OCI-LY7 (cell line): Measurements from ENCODE around the gene ESYT2. TPM values are rescaled to one million over a fixed set of nuclear protein-coding genes. Genes with fewer than 3 reads are reported as not detected.
"Not testable (repeated sequence)": the region's sequence is repeated elsewhere in the genome, so short reads cannot be mapped to it uniquely, and the experiment has no call there.

Experiments used
- BruUV-seq: library from RNA; stranded (reverse); fragments of 400-500 nt; replicated peaks from 2 replicates; lab custom pipeline; 2021; lab: Mats Ljungman, UMichigan
- CTCF ChIA-PET: fragments of 300-600 bp; sonication (Branson Sonifier 250); formaldehyde crosslinking; loops from one replicate; lab custom pipeline; 2022; ENCODE audit warnings: antibody characterized with exemption; ENCODE audit not compliant: unreplicated experiment; lab: Charles Lee
- POLR2A ChIA-PET: fragments of 300-600 bp; sonication (Branson Sonifier 250); formaldehyde crosslinking; loops from one replicate; lab custom pipeline; 2022; ENCODE audit warnings: antibody characterized with exemption; lab: Charles Lee
- DNase-seq: peaks from one replicate; pipeline ENCODE4 v3.0.0-alpha.2; 2015; ENCODE audit warnings: low spot score
- H2AFZ ChIP-seq: fragments of 200-600 bp; sonication (generic), shearing (Covaris generic); 2 replicates; pipeline ENCODE4 v1.6.1; 2014; ENCODE audit warnings: mild to moderate bottlenecking, antibody characterized with exemption, low read length, moderate library complexity
- H3K27ac ChIP-seq: fragments of 200-600 bp; sonication (generic); 2 replicates; pipeline ENCODE4 v1.5.1; 2014; ENCODE audit warnings: mixed run types, low read depth, mild to moderate bottlenecking, moderate library complexity, low read length, inconsistent platforms; ENCODE audit not compliant: poor library complexity, severe bottlenecking
- H3K36me3 ChIP-seq: fragments of 200-600 bp; sonication (generic); 2 replicates; pipeline ENCODE4 v1.6.1; 2014; ENCODE audit warnings: mild to moderate bottlenecking, antibody characterized with exemption, low read length, moderate library complexity, mixed read lengths; ENCODE audit not compliant: insufficient read depth
- H3K4me1 ChIP-seq: fragments of 200-600 bp; sonication (generic); 2 replicates; pipeline ENCODE4 v1.5.1; 2014; ENCODE audit warnings: mild to moderate bottlenecking, low read length; ENCODE audit not compliant: insufficient read depth, poor library complexity, severe bottlenecking
- H3K4me2 ChIP-seq: fragments of 200-600 bp; sonication (generic); 2 replicates; pipeline ENCODE4 v1.6.1; 2014; ENCODE audit warnings: mild to moderate bottlenecking, low read length
- H3K4me3 ChIP-seq: fragments of 200-600 bp; sonication (generic); 2 replicates; pipeline ENCODE4 v1.5.1; 2014; ENCODE audit warnings: mild to moderate bottlenecking, low read depth, low read length; ENCODE audit not compliant: poor library complexity, severe bottlenecking
- H3K79me2 ChIP-seq: fragments of 200-600 bp; sonication (generic); 2 replicates; pipeline ENCODE4 v1.6.1; 2016; ENCODE audit warnings: low read depth, mild to moderate bottlenecking, low read length, moderate library complexity, mixed read lengths; ENCODE audit not compliant: insufficient read depth
- H3K9me2 ChIP-seq: fragments of 200-600 bp; sonication (generic); 2 replicates; pipeline ENCODE4 v1.6.1; 2016; ENCODE audit warnings: mild to moderate bottlenecking, low read length, mixed read lengths; ENCODE audit not compliant: insufficient read depth
- H3K9me3 ChIP-seq: fragments of 200-600 bp; sonication (generic); 2 replicates; pipeline ENCODE4 v1.6.1; 2014; ENCODE audit warnings: mild to moderate bottlenecking, mixed run types, low read length, mixed read lengths
- H4K20me1 ChIP-seq: fragments of 200-600 bp; sonication (generic); 2 replicates; pipeline ENCODE4 v1.6.1; 2014; ENCODE audit warnings: mild to moderate bottlenecking, antibody characterized with exemption, low read length, moderate library complexity, mixed read lengths; ENCODE audit not compliant: insufficient read depth
- EZH2phosphoT487 ChIP-seq: fragments of 200-600 bp; sonication (generic); IDR thresholded peaks from 2 replicates; pipeline ENCODE4 v1.6.1; 2018; ENCODE audit warnings: low read depth, borderline replicate concordance, mild to moderate bottlenecking, mixed run types, antibody characterized with exemption, low read length, moderate library complexity, mixed read lengths
- intact Hi-C: fragments of 100-400 bp; cut with micrococcal nuclease; formaldehyde crosslinking; loops from one replicate; pipeline ENCODE4 v1.10.0; 2022; ENCODE audit not compliant: unreplicated experiment
- total RNA-seq, 2 experiments: library from RNA; depleted of rRNA in 1 of 2; stranded (reverse); fragments of >200 nt in 1 of 2; shearing (Covaris generic) in 1 of 2; gene quantifications; 2 replicates each; pipeline ENCODE4 v1.2.3, GENCODE V29; 2014 to 2022
- TF ChIP-seq, protein P1 (sequence below): fragments of 200-600 bp; sonication (generic); conservative IDR thresholded peaks from 2 replicates; pipeline ENCODE4 v1.5.1; 2014; ENCODE audit warnings: mild to moderate bottlenecking, antibody characterized with exemption, low read length, moderate library complexity, mixed read lengths

ESYT2 gene
- total RNA-seq, 2 experiments from 2014 or later, result 24.2 to 33.7 TPM

- Histone ChIP-seq H3K4me1 (no peaks in the 10 kb centered on the region), H3K4me3 (no peak overlapping the region), H3K9me2 (no peaks in the 10 kb centered on the region), H2AFZ (no peak overlapping the region), H3K27ac (no peak overlapping the region), H3K9me3 (no peaks in the 10 kb centered on the region), H4K20me1 (no peaks in the 10 kb centered on the region), H3K79me2 (no peaks in the 10 kb centered on the region), H3K36me3 (no peaks in the 10 kb centered on the region), H3K4me2 (no peak overlapping the region)
- CTCF ChIA-PET, result interaction anchor here (1.4 kb wide), 1 partner anchor 9 kb away, joined by 22 read pairs; the partner anchor contains the start of gene DYNC2I1
- DNase-seq, result no peak
- no TSS peak for BruUV-seq
- intact Hi-C loops, result no loop called here
- TF ChIP-seq EZH2phosphoT487, result no peak
- TF ChIP-seq, protein P1, sequence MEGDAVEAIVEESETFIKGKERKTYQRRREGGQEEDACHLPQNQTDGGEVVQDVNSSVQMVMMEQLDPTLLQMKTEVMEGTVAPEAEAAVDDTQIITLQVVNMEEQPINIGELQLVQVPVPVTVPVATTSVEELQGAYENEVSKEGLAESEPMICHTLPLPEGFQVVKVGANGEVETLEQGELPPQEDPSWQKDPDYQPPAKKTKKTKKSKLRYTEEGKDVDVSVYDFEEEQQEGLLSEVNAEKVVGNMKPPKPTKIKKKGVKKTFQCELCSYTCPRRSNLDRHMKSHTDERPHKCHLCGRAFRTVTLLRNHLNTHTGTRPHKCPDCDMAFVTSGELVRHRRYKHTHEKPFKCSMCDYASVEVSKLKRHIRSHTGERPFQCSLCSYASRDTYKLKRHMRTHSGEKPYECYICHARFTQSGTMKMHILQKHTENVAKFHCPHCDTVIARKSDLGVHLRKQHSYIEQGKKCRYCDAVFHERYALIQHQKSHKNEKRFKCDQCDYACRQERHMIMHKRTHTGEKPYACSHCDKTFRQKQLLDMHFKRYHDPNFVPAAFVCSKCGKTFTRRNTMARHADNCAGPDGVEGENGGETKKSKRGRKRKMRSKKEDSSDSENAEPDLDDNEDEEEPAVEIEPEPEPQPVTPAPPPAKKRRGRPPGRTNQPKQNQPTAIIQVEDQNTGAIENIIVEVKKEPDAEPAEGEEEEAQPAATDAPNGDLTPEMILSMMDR, result no peak
- POLR2A ChIA-PET, result no interaction called here
Observed at GRCh38 chr7:158864833-158865232, 35.5 kb upstream of the ESYT2 start.

GRCh38 chr7:158864507-158864820 is 35.2 kb upstream of the ESYT2 start:
- intact Hi-C loops, result no loop called here
- Histone ChIP-seq H2AFZ (no peak overlapping the region), H3K4me2 (no peak overlapping the region), H3K27ac (no peak overlapping the region), H3K4me1 (no peaks in the 10 kb centered on the region), H4K20me1 (no peaks in the 10 kb centered on the region), H3K79me2 (no peaks in the 10 kb centered on the region), H3K9me2 (no peaks in the 10 kb centered on the region), H3K9me3 (no peaks in the 10 kb centered on the region), H3K36me3 (no peaks in the 10 kb centered on the region), H3K4me3 (no peak overlapping the region)
- TF ChIP-seq, protein P1, result no peak
- TF ChIP-seq EZH2phosphoT487, result no peak
- ChIA-PET CTCF (interaction anchor here (1.4 kb wide), 1 partner anchor 9 kb away, joined by 22 read pairs; the partner anchor contains the start of gene DYNC2I1), POLR2A (interaction anchor here (0.6 to 0.8 kb wide), 3 partner anchors 18 to 323 kb away, joined by 3 to 4 read pairs (median 3); no protein-coding TSS in a partner anchor)
- no TSS peak for BruUV-seq
- no peak for DNase-seq

GRCh38 chr7:158863611-158864506 is 34.5 kb upstream of the ESYT2 start:
- Histone ChIP-seq H3K36me3 (no peaks in the 10 kb centered on the region), H3K4me2 (no peak overlapping the region), H2AFZ (no peak overlapping the region), H3K9me2 (no peaks in the 10 kb centered on the region), H3K9me3 (no peaks in the 10 kb centered on the region), H3K27ac (no peak overlapping the region), H3K4me3 (no peak overlapping the region), H4K20me1 (no peaks in the 10 kb centered on the region), H3K79me2 (no peaks in the 10 kb centered on the region), H3K4me1 (peaks cover 3% of the 10 kb centered on the region)
- DNase-seq, result no peak
- no TSS peak for BruUV-seq
- CTCF ChIA-PET, result interaction anchor here (0.5 to 1.4 kb wide), 9 partner anchors 8 to 1727 kb away, joined by 3 to 22 read pairs (median 4); partner anchors contain the start of gene DYNC2I1
- TF ChIP-seq, protein P1, result no peak
- no peak for TF ChIP-seq EZH2phosphoT487
- intact Hi-C loops, result no loop called here
- POLR2A ChIA-PET, result interaction anchor here (0.6 to 1.6 kb wide), 7 partner anchors 10 to 1899 kb away, joined by 3 to 8 read pairs (median 4); no protein-coding TSS in a partner anchor

DNA sequence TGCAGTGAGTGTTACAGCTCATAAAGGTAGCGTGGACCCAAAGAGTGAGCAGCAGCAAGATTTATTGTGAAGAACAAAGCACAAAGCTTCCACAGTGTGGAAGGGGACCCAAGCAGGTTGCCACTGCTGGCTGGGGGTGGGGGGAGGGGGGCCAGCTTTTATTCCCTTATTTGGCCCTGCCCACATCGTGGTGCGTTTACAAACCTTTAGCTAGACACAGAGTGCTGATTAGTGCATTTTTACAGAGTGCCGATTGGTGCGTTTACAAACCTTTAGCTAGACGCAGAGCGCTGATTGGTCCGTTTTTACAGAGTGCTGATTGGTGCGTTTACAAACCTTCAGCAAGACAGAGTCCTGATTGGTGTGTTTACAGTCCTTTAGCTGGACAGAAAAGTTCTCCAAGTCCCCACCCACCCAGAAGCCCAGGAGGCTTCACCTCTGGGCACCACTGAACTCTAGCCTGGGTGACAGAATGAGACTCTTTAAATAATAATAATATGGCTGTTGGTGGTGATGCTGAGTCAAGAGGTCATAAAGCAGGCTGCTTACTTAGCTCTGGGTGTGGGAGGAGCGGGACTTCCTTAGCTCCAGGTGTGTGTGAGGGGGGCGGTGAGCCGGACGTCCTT is 33.8 kb upstream of the ESYT2 start:
- H3K4me3 ChIP-seq, H3K27ac ChIP-seq, H3K4me2 ChIP-seq, H3K9me3 ChIP-seq, H4K20me1 ChIP-seq, H3K9me2 ChIP-seq, H3K4me1 ChIP-seq, BruUV-seq, H3K79me2 ChIP-seq, H2AFZ ChIP-seq, H3K36me3 ChIP-seq, intact Hi-C loops: not testable (repeated sequence)
- POLR2A ChIA-PET, result interaction anchor here (0.6 to 1.6 kb wide), 5 partner anchors 11 to 1898 kb away, joined by 3 to 8 read pairs (median 4); no protein-coding TSS in a partner anchor
- CTCF ChIA-PET, result interaction anchor here (0.5 to 1.4 kb wide), 7 partner anchors 8 to 1726 kb away, joined by 3 to 22 read pairs (median 4); partner anchors contain the start of gene DYNC2I1
- peak; percentile 13 for DNase-seq
